Measurements from ENCODE around the gene CYTH3. TPM values are rescaled to one million over a fixed set of nuclear protein-coding genes. Genes with fewer than 3 reads are reported as not detected.

Gene CYTH3
- total RNA-seq, 1 donor from 2014 or later = 24.1 TPM

- no peak for DNase-seq (ENCODE audit: low read depth, low spot score)
- no peak overlapping the region for H3K27ac Mint-ChIP-seq (ENCODE audit: unreplicated experiment)
- peaks cover 18% of the 10 kb centered on the region for H3K36me3 Mint-ChIP-seq (ENCODE audit: low read depth)
- H3K27me3 Mint-ChIP-seq (ENCODE audit: low read depth) = no peaks in the 10 kb centered on the region
- no peaks in the 10 kb centered on the region for H3K9me3 Mint-ChIP-seq
- no peaks in the 10 kb centered on the region for H3K4me1 Mint-ChIP-seq
- no peak for TF ChIP-seq CTCF (conservative IDR thresholded peaks at IDR 0.05)
- H3K4me3 Mint-ChIP-seq = no peak overlapping the region
Observed at GRCh38 chr7:6143997-6144396, 128.4 kb downstream of the CYTH3 start.

- Mint-ChIP-seq H3K4me3 (no peak overlapping the region), H3K27ac (ENCODE audit: unreplicated experiment) (no peak overlapping the region), H3K36me3 (ENCODE audit: low read depth) (peaks cover 18% of the 10 kb centered on the region)
Observed at GRCh38 chr7:6142871-6143380, 129.5 kb downstream of the CYTH3 start.

GRCh38 chr7:6139189-6139996 lies 133.0 kb downstream of the CYTH3 start:
- no peak for TF ChIP-seq CTCF (conservative IDR thresholded peaks at IDR 0.05)

More at GRCh38 chr7:6142871-6143380, 129.5 kb downstream of the CYTH3 start:
- no peaks in the 10 kb centered on the region for H3K4me1 Mint-ChIP-seq
- no peaks in the 10 kb centered on the region for H3K9me3 Mint-ChIP-seq
- no peak for TF ChIP-seq CTCF (conservative IDR thresholded peaks at IDR 0.05)
- no peak for DNase-seq (ENCODE audit: low read depth, low spot score)
- H3K27me3 Mint-ChIP-seq (ENCODE audit: low read depth) = no peaks in the 10 kb centered on the region

GRCh38 chr7:6136475-6136874 lies 135.9 kb downstream of the CYTH3 start:
- H3K9me3 Mint-ChIP-seq = no peaks in the 10 kb centered on the region
- peaks cover 30% of the 10 kb centered on the region for H3K36me3 Mint-ChIP-seq (ENCODE audit: low read depth)
- no peaks in the 10 kb centered on the region for H3K27me3 Mint-ChIP-seq (ENCODE audit: low read depth)
- no peak for DNase-seq (ENCODE audit: low read depth, low spot score)
- TF ChIP-seq CTCF (conservative IDR thresholded peaks at IDR 0.05) = no peak
- no peaks in the 10 kb centered on the region for H3K4me1 Mint-ChIP-seq
- no peak overlapping the region for H3K27ac Mint-ChIP-seq (ENCODE audit: unreplicated experiment)
- no peak overlapping the region for H3K4me3 Mint-ChIP-seq

More at GRCh38 chr7:6139189-6139996, 133.0 kb downstream of the CYTH3 start:
- Mint-ChIP-seq H3K36me3 (ENCODE audit: low read depth) (peaks cover 10% of the 10 kb centered on the region), H3K9me3 (no peaks in the 10 kb centered on the region), H3K4me3 (no peak overlapping the region), H3K27me3 (ENCODE audit: low read depth) (no peaks in the 10 kb centered on the region), H3K27ac (ENCODE audit: unreplicated experiment) (no peak overlapping the region), H3K4me1 (no peaks in the 10 kb centered on the region)
- DNase-seq (ENCODE audit: low read depth, low spot score) = no peak

DNA sequence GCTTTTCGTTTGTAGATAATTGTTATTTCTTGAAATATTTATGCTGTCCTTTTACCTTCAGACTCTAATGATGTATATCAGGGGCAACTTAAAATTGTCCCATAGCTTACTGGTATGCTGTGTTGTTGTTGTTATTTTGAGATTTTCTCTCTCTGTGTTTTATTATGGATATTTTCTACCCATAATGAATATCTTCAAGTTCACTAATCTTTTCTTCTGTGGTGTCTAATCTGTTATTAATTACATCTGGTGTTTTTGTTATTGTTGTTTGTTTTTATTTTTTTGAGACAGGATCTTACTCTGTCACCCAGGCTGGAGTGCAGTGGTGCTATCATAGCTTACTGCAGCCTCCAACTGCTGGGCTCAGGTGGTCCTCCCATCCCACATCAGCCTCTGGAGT lies 139.2 kb downstream of the CYTH3 start:
- no peak for TF ChIP-seq CTCF (conservative IDR thresholded peaks at IDR 0.05)
- Mint-ChIP-seq H3K36me3 (ENCODE audit: low read depth) (peaks cover 37% of the 10 kb centered on the region), H3K9me3 (no peaks in the 10 kb centered on the region), H3K4me1 (no peaks in the 10 kb centered on the region), H3K27me3 (ENCODE audit: low read depth) (no peaks in the 10 kb centered on the region), H3K4me3 (no peak overlapping the region), H3K27ac (ENCODE audit: unreplicated experiment) (no peak overlapping the region)
- no peak for DNase-seq (ENCODE audit: low read depth, low spot score)
